HG02885 (cell line): ENCODE results near the gene LBH.
A peak's percentile ranks its signal among the peaks of the same experiment; 100 is the strongest.

Experiments used
- ATAC-seq: cut with Tn5 transposase; IDR thresholded peaks from one replicate; pipeline ENCODE4 v1.9.1; 2021; ENCODE audit warnings: mild to moderate bottlenecking; ENCODE audit not compliant: unreplicated experiment, poor library complexity

The LBH gene

GRCh38 chr2:30231212-30231995, at the start of gene LBH:
LBH (plus strand) TSS chr2:30231534; CDS start chr2:30231739, 205 bp downstream.
- peak; percentile 47 for ATAC-seq

GRCh38 chr2:30184035-30184434, 47.3 kb upstream of the LBH start:
- no peak for ATAC-seq

DNA sequence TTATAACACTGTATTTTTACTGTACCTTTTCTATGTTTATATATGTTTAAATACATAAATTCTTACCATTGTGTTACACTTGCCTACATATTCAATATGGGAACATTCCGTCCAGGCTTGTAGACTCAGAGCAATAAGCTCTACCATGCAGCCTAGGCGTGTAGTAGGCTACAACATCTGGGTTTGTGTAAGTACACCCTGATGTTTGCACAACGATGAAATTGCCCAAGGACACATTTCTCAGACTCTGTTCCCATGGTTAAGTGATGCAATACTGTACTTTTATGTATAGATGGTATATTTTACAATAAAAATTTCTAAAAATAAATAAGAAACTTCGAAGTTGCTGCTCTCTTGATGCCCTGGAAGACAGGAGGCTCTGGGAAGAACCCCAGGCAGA, 46.2 kb upstream of the LBH start:
- ATAC-seq = no peak

DNA sequence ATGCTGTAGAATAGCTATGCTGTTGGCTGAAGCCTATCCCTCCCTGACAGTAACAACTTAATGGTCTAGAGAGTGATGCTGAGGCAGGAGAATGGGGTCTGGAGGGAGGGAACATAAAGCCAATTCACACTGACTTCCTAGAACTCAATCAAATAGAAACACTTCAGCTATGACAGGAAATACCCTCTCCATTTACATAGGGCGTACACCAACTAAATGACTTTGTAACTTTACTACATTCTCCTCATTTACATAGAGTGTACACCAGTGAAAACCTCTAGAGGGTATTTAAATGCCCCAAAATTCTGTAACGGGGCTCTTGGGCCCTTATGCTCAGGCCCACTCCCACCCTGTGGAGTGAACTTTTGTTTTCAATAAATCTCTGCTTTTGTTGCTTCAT, 43.0 kb upstream of the LBH start:
- no peak for ATAC-seq

DNA sequence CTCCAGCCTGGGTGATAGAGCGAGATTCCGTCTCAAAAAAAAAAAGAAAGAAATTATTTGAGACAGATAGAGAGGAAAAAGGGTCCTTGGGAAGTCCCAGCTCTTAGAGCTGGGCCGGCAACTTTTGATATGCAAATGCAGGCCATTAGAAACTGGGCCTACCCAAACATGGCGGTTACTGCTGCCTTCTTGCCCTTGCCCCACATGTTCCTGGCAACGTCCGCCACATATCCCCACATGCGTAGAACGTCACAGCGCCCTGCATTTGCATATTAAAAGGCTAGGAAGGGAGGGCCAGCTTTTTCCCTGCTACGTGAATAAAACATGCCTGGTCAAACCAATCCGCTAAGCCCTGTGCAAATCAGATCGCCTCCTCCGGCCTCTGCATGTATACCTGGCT, 40.7 kb upstream of the LBH start:
- no peak for ATAC-seq

- no peak for ATAC-seq
These were observed 40.2 kb upstream of the LBH start for GRCh38 chr2:30191107-30191506.

GRCh38 chr2:30191819-30192271, 39.5 kb upstream of the LBH start:
- ATAC-seq = no peak

DNA sequence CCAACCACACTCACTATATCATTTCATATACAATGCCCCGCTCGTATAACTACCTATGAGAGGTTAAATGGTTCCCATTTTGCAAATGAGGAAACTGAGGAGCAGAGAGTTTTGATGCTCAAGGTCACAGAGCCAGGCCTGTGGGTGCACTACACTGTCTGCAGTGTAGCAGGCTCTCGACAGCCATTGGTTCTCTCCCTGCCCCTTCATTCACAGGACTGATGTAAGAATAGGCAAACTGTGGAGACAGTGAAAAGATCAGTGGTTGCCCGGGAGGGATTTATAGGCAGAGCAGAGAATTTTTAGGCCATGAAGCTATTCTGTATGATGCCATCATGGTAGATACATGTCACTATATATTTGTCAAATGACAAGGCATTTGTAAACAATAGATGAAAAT, 39.0 kb upstream of the LBH start:
- ATAC-seq = no peak

DNA sequence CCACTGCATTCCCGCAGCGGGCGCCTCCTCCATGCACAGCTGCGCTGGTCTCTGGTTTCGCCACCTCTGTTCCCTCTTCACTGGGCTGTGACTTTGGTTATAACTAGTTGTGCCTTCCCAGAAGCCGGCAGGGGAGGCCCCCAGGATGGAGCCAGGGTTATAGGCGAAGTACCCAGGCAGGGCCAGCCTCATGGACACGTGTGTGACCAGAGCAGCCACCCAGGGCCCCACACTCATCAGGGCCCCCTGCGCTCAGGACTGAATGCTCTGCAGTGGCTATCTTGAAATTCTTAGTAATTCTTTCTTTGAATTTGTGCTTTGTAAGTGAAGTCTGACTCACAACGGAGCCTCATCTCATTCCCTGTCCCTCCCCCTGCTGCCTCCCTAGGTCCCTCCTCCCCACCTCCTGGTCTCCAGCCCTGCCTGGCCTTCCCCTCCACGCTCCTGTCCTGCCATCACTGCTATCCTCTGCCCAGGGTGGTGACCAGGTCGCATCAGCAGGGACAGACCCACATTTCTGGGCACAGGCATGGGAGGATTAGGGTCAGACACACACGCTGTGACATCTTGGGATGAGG, 38.1 kb upstream of the LBH start:
- ATAC-seq = no peak

DNA sequence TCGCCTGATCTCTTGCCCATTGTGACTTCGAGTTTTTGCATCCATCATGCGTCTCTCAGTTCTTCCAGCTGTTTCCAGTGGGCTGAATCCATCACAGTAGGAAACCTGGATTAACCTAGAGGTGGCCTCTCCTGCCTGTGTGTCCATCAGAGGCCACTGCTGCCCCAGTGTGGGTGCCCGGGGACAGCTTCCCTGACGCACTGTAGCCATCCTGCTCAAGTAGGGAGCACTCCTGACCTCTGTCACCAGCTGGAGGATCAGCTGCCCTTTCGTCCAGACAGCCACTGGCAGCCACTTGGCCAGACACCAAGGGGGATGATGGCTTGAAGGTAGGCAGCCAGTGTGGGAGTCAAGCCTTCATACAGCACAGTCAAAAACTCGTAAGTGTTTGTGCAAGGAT, 36.9 kb upstream of the LBH start:
- no peak for ATAC-seq

DNA sequence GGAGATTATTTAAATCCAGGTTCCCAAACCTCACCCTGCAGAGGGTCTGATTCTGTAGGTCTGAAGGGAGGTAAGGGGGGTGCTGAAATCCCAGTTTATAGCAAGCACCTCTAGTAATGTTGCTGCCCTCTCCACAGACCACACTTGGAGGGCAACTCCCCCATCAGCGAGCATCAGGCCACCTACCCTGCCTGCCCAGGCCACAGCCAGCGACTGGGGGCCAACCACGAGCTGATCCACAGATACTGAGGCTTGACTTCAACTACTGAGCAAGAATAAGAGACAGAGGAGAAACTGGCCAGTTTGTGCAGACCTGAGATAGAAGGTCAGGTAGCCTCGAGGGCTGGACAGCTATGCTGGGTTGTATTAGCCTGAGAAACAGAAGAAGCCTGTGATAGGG, 36.3 kb upstream of the LBH start:
- ATAC-seq = no peak

DNA sequence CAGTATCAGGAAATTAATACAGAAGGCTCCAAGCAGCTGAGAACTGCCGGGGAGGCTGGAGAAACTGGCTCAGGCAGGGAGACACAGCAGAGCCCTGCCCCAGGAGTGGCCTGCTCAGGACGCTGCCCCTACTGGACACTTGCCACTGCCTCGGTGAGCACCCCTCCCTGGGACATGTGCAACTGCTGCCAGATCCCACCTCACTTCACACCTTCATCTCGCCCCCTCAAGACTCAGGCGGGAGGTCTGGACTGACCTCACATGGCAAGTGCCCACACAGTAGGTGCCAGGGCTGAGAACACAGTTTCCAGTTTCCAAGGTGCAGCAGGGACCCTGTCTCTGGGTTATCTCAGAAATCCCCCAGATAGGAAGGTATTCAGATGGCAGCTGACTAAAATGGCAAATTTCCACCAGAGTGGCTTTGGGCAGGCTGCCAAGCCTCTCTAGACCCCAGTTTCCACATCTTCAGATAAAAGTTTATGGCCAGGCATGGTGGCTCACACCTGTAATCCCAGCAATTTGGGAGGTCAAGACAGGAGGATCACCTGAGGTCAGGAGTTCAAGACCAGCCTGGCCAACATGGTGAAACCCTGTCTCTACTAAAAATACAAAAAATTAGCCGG, 33.7 kb upstream of the LBH start:
- no peak for ATAC-seq

DNA sequence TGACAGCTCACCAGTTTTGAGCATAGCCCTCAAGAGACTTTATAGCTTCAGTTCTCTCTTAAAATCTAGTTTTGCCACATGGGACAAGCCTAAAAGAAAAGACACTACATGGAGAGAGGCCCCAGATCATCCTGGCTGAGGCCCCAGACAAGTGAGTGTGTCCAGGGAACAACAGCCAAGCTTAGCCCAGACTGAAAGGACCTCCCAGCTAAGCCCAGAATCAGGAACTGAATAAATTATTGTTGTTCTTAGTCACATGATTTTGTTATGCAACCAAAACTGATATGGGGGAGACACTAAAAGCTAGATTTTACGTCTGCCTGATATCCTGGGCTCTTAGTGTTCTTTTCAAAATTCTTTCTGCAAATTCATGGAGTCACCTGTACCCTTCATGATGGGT, 29.3 kb upstream of the LBH start:
- no peak for ATAC-seq

- ATAC-seq = no peak
These were observed 28.2 kb upstream of the LBH start for GRCh38 chr2:30203156-30203555.

GRCh38 chr2:30204281-30204680, 27.1 kb upstream of the LBH start:
- no peak for ATAC-seq

DNA sequence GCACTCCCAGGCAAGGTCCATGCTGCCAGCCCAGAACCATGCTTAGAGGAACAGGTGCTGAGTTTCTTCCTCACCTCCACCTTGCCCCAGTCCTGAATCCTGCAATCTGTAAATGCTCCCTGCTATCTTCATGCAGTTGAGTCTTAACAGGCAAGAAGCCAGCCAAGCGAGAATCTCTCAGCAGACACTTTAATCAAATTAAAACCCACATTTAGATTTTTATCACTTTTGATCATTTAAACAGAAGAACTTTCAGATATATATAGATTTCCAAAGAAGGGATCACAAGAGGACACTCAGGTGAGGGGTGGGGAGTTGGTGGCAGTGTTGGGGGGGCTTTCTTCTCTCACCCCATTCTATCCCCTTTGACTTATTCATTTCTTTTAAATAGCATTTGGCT, 25.9 kb upstream of the LBH start:
- ATAC-seq = no peak

DNA sequence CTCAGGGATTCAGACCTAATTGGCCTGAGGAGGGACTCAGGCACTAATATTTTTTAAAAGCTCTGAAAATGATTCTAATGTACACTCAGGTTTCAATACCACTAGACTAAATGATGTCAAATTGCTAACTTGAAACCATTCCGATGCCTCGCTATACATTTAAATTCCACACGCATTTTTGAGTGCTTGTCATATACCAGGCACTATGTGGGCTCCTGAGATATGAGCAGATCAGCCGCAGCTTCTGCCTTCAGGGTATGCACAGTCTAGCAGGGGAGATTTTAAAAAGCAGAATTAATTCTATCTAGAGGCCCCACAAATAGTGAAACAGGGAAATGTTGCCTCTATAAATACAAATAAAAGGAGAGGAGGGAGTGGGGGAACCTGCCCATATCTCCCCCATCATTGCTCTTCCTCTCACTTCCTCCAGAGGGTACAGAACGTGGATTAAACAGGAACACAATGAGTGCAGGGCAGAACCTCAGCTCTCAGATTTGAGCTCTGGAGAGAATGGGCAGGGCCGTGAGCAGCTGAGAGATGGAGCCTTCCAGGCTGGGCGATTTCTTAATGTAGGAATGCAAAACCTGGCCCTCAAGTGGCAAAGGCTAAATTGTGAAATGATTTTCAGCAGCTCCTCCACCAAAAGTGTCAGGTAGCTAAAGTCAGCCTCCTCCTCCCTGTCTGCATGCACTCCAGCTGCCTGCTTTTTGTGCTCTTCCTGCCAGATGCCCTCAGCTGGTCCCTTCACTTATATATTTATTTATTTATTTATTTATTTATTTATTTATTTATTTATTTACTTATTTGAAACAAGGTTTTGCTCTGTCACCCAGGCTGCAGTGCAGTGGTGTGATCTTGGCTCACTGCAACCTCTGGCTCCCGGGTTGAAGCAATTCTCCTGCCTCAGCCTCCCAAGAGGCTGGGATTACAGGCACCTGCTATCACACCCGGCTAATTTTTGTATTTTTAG, 24.6 kb upstream of the LBH start:
- no peak for ATAC-seq

DNA sequence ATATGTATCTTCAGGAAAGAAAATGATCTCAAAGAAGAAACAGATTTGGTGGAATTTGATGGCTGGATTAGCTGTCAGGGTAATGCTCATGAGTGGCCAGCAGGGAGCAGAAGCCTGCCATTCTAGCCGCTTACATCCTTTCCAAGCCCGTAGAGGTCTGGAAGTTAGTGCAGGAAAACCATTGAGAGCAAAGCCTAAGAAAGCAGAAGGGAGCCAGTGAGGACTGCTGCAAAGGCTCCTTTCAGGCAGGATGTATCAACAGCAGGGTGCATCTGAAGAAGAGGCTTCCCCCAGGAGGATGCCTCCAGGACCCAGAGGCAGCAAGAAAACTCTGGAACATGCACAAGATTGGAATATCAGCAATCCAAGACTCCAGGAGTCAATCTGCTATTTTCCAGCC, 22.9 kb upstream of the LBH start:
- no peak for ATAC-seq

- no peak for ATAC-seq
These were observed 22.1 kb upstream of the LBH start for GRCh38 chr2:30209227-30209626.

- no peak for ATAC-seq
These were observed 18.0 kb upstream of the LBH start for GRCh38 chr2:30213326-30213725.
